Spleen (tissue), 7 donors: ENCODE measurements around the gene PLEKHF1.

ENCODE experiments used
- CTCF ChIP-seq, 11 experiments: fragments of 200-600 bp in 7 of 11; fragments of 450-650 bp in 4 of 11; sonication (generic) in 4 of 11; IDR thresholded peaks in 8 of 11; conservative IDR thresholded peaks in 3 of 11; 1 replicate in 7 of 11; 2 replicates in 4 of 11; pipeline versions ENCODE4 v1.4.0 to v1.8.0; 2016 to 2021; ENCODE audit warnings: antibody characterized with exemption in 11 of 11, inconsistent platforms in 4 of 11, mild to moderate bottlenecking in 1 of 11
- POLR2A ChIP-seq, 3 donors: fragments of 450-650 bp; IDR thresholded peaks; one replicate each; pipeline ENCODE4 v1.5.1; 2017; ENCODE audit warnings: antibody characterized with exemption in 3 of 3, mild to moderate bottlenecking in 1 of 3
- donor health status: DM: no; HTN: no; CAD: no; lungs with moderate emphysema.
- donor health status: DM: no; HTN: no; CAD: no.
- donor health status: DM: no; HTN: no; CAD: no.

- TF ChIP-seq CTCF (IDR thresholded peaks at IDR 0.05 in 8 of 11, conservative IDR thresholded peaks at IDR 0.05 in 3 of 11): no peak
- no peak for TF ChIP-seq POLR2A (IDR thresholded peaks at IDR 0.05)
Observed at GRCh38 chr19:29662278-29662603, 3.0 kb upstream of the PLEKHF1 start.
